NT2/D1 (cell line): ENCODE data around the gene FAM234A.

Experiments used
- YY1 ChIP-seq: IDR thresholded peaks from 2 replicates; pipeline ENCODE4 v1.6.1; 2011; ENCODE audit not compliant: insufficient read length, insufficient read depth
- ZNF274 ChIP-seq: IDR thresholded peaks from 2 replicates; pipeline ENCODE4 v1.6.1; 2011; ENCODE audit warnings: mild to moderate bottlenecking, low read depth, low read length

- TF ChIP-seq ZNF274 (no peak), YY1 (no peak)
These were observed 3.7 kb upstream of the FAM234A start for GRCh38 chr16:230949-231348.
